ENCODE measurements around the gene GATD1.

The GATD1 gene

GRCh38 chr11:776561-777287 lies 563 bp downstream of the GATD1 start:
- DNase-seq = no peak

DNA sequence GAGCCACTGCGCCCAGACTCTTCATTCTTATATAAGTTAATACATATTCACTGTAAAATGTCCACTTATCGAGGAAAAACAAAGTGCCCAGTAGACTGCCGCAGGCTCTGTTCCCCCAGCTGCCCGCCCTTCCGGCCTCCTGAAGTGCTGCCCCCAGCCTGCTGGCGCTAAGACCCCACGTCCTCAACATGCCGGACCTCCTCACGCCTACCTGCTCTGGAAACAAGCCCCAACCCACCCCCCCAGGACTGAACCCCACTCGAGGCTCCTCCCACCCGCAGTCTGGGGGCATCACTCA lies 1.1 kb downstream of the GATD1 start:
- no peak for DNase-seq

DNA sequence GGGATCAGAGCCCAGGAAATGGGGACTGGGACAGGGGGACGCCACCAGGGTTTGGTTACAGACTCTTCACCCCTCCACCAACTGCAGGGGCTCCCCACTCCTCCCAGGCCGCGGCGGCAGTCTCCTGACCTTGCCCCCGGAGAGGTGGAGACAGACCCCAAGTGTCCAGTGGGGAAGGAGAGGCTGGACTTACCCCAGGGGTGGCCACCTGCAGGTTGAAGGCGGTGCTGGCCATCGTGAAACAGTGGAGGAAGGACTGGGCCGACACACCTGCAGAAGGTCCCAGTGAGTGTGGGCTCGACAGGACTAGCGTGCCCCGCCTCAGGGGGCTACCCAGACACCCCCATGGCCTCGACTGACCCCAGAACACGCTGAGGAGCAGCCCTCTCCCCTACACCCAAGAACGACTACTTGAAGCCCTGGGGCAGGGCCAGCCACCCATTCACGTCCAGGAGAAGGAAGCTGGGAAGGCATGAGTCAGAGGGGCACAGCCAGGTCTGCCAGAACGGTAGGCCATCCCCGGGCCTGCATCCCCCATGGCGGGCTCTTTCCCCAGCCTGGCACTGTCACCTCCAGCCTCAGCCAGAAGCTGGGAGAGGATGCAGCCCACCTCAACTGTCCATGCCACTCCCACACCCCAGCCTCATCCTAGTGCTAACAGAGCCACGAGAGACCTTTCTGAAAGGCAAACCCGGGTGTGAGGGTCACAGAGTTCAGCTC lies 2.3 kb downstream of the GATD1 start:
- no peak for DNase-seq

GRCh38 chr11:773830-774229 lies 3.5 kb downstream of the GATD1 start:
- no peak for DNase-seq

DNA sequence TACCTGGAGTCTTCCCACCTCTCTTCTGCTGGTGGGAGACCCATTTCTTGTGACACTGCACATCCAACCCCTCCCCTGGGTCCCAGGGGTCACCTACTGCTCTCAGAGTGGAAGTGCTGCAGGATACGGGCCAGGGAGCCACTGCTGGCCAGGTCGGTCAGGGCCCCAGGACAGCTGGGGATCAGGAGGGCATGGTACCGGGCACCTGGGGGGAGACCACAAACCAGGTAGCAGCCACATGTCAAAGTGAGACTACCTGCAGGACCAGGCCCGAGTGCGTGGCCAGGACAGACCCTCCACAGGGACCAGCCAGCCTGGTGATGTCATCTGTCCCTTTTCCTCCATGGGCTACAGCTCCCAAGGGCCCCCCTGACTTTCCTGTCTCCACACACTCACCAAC lies 3.9 kb downstream of the GATD1 start:
- no peak for DNase-seq

- no peak for DNase-seq
These were observed 4.6 kb downstream of the GATD1 start for GRCh38 chr11:772429-773390.

DNA sequence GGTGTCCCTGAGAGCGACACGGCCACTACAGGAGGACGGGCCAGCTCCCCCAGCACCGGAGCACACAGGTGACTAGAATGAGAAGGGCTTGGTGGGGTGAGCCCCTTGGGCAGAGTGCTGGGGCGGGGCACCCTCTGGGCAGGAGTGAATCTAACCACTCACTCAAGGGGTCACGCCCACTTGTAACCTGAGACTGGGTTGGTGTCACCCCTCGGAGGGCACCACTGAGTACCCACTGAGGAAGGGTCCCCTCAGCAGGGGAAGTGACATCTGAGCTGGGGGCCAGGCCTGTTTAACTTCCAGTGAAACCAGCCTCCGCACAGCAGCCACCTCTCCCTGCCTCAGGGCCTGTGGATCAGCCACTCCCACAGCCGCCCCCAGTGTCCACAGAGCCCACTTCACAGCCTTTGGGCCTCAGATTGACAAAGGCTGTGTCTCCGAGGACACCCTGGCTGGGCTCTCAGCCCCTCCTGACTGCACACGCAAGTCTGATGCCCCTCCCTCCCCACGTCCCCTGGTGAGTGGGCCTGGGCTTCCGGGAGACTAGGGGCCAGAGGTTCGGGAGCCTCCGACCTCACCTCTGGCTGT lies 5.6 kb downstream of the GATD1 start:
- no peak for DNase-seq

GRCh38 chr11:770642-771616 lies 6.4 kb downstream of the GATD1 start:
- no peak for DNase-seq

DNA sequence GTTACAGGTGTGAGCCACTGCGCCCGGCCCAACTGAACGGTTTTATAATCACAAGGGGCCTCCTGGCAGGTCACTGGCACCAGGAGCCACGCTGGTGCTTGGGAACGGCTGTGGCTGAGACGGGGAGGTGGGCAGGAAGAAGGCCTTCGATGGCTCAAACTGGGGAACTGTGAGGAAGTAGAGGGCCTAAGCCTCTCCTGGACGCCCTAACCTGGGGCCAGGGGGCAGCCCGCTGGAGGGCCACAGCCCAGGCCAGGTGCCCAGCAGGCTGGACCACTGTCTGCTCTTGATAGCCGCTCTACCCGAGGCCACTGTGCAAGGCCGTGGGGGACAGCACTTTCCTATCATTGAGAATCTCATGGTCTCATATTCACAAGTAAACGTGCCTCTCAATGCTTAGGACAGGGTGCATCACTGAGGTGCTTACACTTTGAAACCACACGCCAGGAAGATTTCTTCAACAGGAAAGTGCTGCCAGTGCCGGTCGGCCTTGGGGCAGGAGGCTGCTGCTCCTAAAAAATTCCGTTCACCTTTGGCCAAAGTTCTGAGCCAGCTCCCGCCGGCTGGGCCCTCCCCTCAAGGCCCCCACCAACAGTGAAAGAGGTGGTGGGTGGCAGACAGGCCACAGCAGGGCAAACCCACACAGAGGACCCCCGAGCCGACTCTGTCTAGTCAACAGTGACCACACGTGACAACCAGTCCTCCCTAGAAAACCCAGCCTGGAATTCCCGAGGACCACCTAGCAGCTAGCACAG lies 7.2 kb downstream of the GATD1 start:
- DNase-seq = no peak

DNA sequence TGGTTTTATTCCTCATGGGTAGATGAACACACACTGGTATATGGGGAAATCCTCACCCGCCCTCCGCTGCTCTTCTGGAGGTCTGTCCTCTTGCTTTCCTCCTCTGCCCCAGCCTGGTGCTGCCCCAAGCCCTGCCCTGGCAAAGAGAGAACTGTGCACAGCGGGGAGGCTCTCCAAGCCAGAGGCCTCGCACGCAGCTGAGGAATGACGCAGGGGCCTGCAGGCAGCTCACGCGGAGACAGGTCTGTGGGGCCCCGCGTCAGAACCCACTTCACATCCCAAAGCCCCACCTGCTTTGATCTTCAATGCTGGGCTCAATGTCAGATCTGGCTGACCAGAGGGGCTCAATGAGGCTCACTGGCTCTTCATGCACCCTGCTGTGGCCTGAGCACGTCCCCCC lies 10.0 kb downstream of the GATD1 start:
- DNase-seq = no peak

DNA sequence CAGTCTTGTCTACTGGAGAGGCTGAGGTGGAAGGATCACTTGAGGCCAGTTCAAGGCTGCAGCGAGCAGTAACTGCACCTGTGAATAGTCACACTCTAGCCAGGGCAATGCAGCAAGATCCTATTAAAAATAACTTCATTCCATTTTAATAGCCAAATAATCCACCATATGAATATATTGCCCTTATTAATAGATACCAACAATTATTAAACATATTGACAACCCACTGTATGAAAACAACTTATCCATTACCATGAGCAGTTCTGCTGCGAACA lies 10.4 kb downstream of the GATD1 start:
- DNase-seq = no peak

DNA sequence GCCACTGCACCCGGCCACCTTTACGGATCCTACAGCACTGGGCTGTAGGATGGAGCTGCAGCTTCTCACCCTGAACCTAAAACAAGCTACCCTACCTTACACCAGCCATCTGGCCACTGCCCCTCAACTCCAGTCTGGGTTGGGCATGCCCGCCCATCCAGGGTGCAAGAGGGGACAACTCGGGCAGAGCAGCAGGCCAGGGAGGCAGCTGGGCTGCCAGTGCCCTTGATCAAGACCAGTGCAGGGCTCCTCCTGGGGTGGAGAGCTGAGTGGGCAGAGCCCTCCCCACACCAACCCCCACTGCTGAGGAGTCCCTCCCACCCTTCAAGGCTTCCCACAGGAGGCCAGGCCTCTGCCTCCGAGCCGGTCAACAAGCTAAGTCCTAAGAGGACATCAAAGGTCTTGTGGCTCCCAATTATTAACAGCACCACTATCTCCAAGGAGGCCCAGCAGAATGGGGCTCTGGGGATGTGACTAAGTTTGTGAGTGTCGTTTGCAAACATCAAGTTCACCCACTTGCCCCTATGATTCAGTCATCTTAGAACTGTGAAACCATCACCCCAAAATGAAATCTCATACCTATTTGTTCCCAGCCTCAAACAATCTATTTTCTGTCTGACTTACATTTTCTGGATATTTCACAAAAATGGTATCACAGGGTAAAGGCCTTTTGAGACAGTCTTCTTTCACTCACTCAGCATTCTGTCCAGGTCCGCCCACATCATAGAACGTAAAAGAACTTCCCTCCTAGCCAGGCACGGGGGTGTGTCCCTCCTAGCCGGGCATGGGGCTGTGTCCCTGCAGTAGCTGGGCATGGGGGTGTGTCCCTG lies 11.0 kb downstream of the GATD1 start:
- DNase-seq = no peak

DNA sequence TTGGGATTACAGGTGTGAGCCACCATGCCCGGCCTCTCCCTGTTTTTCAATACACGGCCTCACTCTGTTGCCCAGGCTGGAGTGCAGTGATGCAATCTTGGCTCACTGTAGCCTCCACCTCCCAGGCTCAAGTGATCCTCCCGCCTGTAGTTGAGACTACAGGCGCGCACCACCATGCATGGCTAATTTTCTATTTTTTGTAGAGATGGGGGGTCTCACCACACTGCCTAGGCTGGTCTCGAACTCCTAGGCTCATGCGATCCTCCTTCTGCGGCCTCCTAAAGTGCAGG lies 11.5 kb downstream of the GATD1 start:
- DNase-seq = no peak

DNA sequence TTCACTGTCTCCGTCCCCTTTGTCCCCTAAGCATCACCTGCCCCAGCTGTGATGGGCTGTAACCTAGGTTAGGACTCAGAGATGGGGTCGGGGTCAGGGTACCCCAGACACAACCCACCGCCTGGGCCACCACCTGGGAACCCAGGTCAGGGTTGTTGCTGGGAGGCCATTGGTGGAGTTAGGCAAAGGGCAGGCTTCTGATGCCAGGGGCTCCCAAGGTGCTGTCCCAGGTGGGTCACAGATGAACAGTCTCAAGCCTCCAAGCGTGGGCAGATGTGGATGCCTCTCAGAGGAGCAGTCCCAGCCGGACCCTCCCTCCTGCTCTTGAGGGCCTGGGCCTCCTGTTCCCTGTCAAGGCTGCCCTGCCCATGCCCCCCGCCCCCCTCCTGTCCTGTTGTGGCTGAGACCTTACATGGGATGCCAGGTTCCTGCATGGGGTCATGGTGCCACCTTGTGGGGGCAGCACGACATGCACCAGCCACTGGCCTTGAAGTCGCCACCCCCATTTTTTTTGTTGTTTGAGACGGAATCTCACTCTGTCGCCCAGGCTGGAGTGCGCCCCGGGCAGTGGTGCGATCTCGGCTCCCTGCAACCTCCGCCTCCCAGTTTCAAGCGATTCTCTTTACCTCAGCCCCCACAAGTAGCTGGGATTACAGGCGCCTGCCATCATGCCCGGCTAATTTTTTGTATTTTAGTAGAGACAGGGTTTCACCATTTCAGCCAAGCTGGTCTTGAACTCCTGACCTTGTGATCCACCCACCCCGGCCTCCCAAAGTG lies 12.1 kb downstream of the GATD1 start:
- no peak for DNase-seq

GRCh38 chr11:764322-765024 lies 12.8 kb downstream of the GATD1 start:
- DNase-seq = no peak

GRCh38 chr11:763549-764321 lies 13.6 kb downstream of the GATD1 start:
- no peak for DNase-seq

- DNase-seq = no peak
These were observed 14.2 kb downstream of the GATD1 start for GRCh38 chr11:763073-763463.

DNA sequence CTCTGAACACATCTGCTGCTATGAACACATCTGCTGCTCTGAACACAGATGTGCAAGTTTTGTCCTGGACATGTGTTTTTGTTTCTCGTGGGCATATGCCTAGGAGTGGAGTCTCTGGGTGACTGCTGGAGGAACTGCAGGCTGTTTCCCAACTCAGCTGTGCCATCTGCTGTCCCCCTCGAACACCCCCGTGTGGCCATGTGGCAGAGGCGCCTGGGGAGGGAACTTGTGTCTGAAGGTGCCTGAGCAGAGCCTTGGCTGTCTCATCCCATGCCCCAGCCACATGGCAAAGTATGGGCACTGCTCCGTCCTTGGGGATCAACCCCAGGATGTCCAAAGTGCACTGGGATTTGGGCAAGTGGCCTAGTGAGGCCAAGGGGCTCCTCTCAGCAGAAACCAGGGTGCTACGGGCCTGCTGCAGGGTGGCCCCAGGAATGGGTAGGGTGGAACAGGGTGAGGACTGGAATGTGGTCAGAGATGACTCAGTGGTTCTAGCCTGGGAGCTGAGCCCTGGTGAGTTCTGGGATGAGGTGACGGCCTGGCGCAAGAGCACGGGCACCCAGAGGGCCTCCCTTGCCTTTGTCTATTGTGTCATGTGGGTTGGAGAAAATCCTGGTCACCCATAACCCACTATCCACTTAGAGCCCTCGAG lies 14.7 kb downstream of the GATD1 start:
- peak; percentile 25 for DNase-seq

Measured in amniotic stem cell (primary cell).